K562 (cell line): ENCODE results near the gene HAGHL.

ENCODE experiments used
- FOXA1 ChIP-seq: fragments of 450-650 bp; IDR thresholded peaks from 2 replicates; pipeline ENCODE4 v1.6.1; 2016; ENCODE audit warnings: mild to moderate bottlenecking, borderline replicate concordance
- KAT7 ChIP-seq: sonication (generic); formaldehyde crosslinking; IDR thresholded peaks from 2 replicates; pipeline ENCODE4 v1.8.0; 2022; ENCODE audit warnings: missing genetic modification reagents, mild to moderate bottlenecking, borderline replicate concordance
- TEAD4 ChIP-seq, 2 experiments: sonication (generic) in 1 of 2; formaldehyde crosslinking in 1 of 2; IDR thresholded peaks; 2 replicates each; pipeline versions ENCODE4 v1.6.1 to v1.8.0; 2012 to 2022; ENCODE audit warnings: borderline replicate concordance in 1 of 2, inconsistent platforms in 1 of 2, low read length in 1 of 2, mild to moderate bottlenecking in 1 of 2, missing genetic modification reagents in 1 of 2
- ZNF175 ChIP-seq: fragments of 200-800 bp; sonication (Bioruptor generic); IDR thresholded peaks from 2 replicates; pipeline ENCODE4 v1.6.1; 2016; ENCODE audit warnings: low read depth, mild to moderate bottlenecking, missing genetic modification characterization, missing compliant biosample characterization

GRCh38 chr16:761625-762513, 35.0 kb downstream of the HAGHL start:
- TF ChIP-seq ZNF175, result no peak
- TF ChIP-seq FOXA1, result no peak
- no peak for TF ChIP-seq KAT7 (CRISPR knock-in tag)
- no peak for TF ChIP-seq TEAD4 (IDR thresholded peaks at IDR 0.05; ENCODE audit: low read length)
- no peak for TF ChIP-seq TEAD4 (CRISPR knock-in tag; IDR thresholded peaks at IDR 0.05; ENCODE audit: borderline replicate concordance)
